ENCODE results near the gene PRCD. TPM values are rescaled to one million over a fixed set of nuclear protein-coding genes. Genes with fewer than 3 reads are reported as not detected.
"Not testable (repeated sequence)": the region's sequence is repeated elsewhere in the genome, so short reads cannot be mapped to it uniquely, and the experiment has no call there.

Gene PRCD
- total RNA-seq, 1 donor from 2014 or later: not detected

DNA sequence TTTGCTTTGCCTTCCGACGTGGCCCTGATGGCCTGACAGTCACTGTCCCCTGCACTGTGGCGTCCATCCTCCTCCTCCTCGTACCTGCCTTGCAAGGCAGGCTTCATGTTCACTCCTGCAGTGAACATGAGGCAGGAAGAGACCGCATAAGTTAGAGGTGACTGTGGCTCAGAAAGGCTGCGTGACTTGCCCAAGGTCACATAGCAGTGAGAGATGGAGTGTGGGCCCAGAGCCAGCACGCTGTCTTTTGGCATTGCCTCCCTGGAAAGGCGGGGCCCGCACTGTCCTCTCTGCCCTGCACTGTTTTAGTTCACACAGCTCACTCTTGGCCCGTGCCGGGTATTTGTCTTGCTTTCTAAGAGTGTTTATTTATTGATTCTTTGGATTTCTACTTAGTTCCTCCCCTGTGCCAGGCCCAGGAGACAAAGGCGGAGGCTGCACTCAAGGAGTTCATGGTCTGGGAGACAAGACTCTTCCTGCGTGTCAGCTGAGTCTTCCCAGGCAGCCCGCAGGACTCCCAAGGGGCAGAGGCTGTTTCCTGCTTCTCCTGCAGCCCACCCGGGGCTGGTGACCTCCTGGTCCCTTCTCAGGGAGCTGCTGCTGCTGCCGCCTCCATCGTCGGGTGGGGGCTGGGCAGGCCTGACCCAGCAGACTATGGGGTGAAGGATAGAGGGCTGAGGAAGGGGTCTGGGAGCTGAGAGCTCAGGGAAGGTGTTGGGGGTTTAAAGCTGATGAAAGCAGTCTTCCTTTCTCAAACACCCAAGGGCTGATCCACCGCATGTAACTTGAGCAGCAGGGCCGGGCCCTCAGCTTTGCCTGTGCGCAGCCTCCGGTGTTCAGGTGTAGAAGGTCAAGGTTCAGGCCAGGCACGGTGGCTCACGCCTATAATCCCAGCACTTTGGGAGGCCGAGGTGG is 15.0 kb upstream of the PRCD start:
- Mint-ChIP-seq H3K36me3 (ENCODE audit: low read depth) (no peaks in the 10 kb centered on the region), H3K27ac (no peak overlapping the region), H3K27me3 (ENCODE audit: low read depth) (peaks cover 8% of the 10 kb centered on the region), H3K4me3 (ENCODE audit: low read depth) (no peak overlapping the region), H3K4me1 (ENCODE audit: low read depth) (peaks cover 6% of the 10 kb centered on the region), H3K9me3 (no peaks in the 10 kb centered on the region)
- DNase-seq (ENCODE audit: low spot score): no peak
- intact Hi-C loops (cut with micrococcal nuclease): no loop called here

DNA sequence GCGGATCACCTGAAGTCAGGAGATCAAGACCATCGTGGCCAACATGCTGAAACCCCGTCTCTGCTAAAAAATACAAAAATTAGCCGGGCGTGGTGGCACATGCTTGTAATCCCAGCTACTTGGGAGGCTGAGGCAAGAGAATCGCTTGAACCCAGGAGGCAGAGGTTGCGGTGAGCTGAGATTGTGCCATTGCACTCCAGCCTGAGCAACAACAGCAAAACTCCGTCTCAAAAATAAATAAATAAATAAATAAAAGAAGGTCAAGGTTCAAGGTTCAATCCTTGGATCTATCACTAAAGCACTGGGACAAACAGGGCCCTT is 14.4 kb upstream of the PRCD start:
- H3K9me3 Mint-ChIP-seq; intact Hi-C loops (cut with micrococcal nuclease); H3K36me3 Mint-ChIP-seq (ENCODE audit: low read depth); H3K27ac Mint-ChIP-seq; H3K4me3 Mint-ChIP-seq (ENCODE audit: low read depth); DNase-seq (ENCODE audit: low spot score); H3K27me3 Mint-ChIP-seq (ENCODE audit: low read depth); H3K4me1 Mint-ChIP-seq (ENCODE audit: low read depth): not testable (repeated sequence)

DNA sequence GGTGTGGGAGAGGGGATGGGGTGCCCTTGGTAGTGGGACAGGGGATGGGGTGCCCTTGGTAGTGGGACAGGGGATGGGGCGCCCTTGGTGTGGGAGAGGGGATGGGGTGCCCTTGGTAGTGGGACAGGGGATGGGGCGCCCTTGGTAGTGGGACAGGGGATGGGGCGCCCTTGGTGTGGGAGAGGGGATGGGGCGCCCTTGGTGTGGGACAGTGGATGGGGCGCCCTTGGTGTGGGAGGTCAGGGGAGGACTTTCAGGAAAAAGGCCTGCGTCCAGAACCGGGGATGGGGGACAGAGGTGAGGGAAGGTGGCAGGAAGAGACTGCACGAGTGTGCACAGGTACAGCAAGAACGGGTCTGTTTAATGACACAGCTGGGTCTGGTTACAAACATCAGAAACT is 12.8 kb upstream of the PRCD start:
- H3K27ac Mint-ChIP-seq; H3K4me1 Mint-ChIP-seq (ENCODE audit: low read depth); H3K9me3 Mint-ChIP-seq; H3K36me3 Mint-ChIP-seq (ENCODE audit: low read depth); DNase-seq (ENCODE audit: low spot score); intact Hi-C loops (cut with micrococcal nuclease); H3K4me3 Mint-ChIP-seq (ENCODE audit: low read depth): not testable (repeated sequence)
- H3K27me3 Mint-ChIP-seq (ENCODE audit: low read depth): peaks cover 10% of the 10 kb centered on the region

DNA sequence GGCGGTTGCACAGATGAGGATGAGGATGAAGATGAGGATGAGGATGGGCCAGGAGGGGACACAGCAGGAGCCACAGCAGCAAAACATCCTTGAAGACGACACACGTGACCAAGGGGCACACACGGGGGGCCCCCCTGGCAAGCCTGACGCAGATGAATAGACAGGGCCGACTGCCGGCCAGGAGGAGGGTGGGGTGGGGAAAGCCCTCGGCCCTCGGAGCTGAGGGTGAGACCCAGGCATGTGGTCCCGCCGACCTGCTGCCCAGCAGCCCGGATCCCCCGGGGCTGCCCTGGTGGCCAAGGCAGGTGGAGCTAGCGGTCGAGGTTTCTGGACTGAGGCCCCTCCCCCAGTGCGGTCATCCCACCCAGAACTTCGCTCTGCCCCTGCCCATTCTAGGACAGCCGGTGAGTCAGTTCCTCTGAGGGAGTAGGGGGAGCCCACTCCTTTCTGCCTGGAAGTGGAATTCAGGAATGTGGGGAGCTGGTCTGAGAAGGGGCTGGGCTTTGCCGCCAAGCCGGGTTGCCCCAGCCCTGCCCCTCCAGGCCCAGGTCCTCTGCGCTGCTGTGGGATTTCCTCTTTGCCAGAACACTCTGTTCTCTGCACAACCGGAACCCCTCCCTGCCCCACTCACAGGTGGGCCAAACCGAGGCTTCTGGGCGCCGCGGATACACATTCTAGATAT is 12.3 kb upstream of the PRCD start:
- intact Hi-C loops (cut with micrococcal nuclease): no loop called here
- Mint-ChIP-seq H3K27ac (no peak overlapping the region), H3K36me3 (ENCODE audit: low read depth) (no peaks in the 10 kb centered on the region), H3K9me3 (no peaks in the 10 kb centered on the region), H3K27me3 (ENCODE audit: low read depth) (peaks cover 11% of the 10 kb centered on the region), H3K4me3 (ENCODE audit: low read depth) (no peak overlapping the region), H3K4me1 (ENCODE audit: low read depth) (peaks cover 6% of the 10 kb centered on the region)
- no peak for DNase-seq (ENCODE audit: low spot score)

DNA sequence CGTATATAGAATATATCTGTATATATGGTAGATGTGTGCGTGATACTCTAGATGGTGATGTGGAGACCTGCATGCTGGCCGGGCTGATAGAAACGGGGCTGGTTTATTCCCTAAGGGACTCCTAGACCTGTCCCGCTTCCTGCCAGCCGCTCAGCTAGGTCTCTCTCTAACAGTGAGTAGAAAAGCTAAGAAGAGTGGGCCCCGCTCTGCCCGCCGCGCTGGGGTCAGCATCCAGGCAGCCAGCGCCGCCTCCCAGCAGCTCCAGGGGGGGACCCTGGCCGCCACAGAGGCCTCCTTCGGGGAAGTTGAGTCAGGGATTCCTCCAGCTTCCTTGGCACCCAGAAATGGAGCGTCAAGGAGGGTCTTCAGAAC is 11.7 kb upstream of the PRCD start:
- intact Hi-C loops (cut with micrococcal nuclease): no loop called here
- H3K27ac Mint-ChIP-seq: no peak overlapping the region
- no peak overlapping the region for H3K4me3 Mint-ChIP-seq (ENCODE audit: low read depth)

DNA sequence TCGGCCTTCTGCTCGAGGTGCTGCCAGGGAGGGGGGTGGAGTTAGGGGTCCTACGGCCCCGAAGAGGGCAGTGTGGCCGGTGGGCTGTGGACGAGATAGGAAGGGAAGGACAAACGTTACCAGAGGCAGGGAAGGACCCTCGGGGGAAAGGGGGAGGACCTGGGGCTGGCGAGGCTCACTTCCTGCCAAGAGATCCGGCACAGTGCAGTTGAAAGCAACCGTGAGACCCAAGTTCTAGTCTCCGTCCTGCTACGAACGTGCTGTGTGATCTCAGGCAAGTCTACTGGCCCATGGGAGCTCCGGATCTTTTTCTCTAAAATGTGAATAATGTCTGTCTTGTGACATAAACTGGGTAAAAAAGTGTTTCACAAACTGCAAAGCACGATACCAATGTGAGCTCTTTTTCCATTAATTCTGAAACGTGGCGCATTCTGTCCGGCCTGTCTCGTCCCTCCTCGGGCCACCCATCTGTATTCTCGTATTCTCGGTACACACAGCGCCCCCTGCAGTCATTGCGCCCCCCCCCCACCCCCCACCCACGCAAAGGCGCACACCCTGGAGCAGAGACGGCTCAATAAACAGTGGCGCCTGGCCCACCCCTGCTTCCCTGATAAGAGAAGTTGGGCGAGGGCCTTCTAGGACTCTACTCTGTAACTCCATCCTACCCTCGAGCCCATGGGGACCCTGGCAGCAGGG is 11.2 kb upstream of the PRCD start:
- intact Hi-C loops (cut with micrococcal nuclease): no loop called here
- H3K27me3 Mint-ChIP-seq (ENCODE audit: low read depth): peaks cover 9% of the 10 kb centered on the region
- no peak overlapping the region for H3K4me3 Mint-ChIP-seq (ENCODE audit: low read depth)
- H3K27ac Mint-ChIP-seq: no peak overlapping the region
- H3K9me3 Mint-ChIP-seq: no peaks in the 10 kb centered on the region
- no peaks in the 10 kb centered on the region for H3K4me1 Mint-ChIP-seq (ENCODE audit: low read depth)
- DNase-seq (ENCODE audit: low spot score): no peak
- no peaks in the 10 kb centered on the region for H3K36me3 Mint-ChIP-seq (ENCODE audit: low read depth)

More for the DNA sequence above, 11.7 kb upstream of the PRCD start:
- Mint-ChIP-seq H3K4me1 (ENCODE audit: low read depth) (peaks cover 3% of the 10 kb centered on the region), H3K36me3 (ENCODE audit: low read depth) (no peaks in the 10 kb centered on the region), H3K9me3 (no peaks in the 10 kb centered on the region), H3K27me3 (ENCODE audit: low read depth) (peaks cover 10% of the 10 kb centered on the region)
- DNase-seq (ENCODE audit: low spot score): no peak

DNA sequence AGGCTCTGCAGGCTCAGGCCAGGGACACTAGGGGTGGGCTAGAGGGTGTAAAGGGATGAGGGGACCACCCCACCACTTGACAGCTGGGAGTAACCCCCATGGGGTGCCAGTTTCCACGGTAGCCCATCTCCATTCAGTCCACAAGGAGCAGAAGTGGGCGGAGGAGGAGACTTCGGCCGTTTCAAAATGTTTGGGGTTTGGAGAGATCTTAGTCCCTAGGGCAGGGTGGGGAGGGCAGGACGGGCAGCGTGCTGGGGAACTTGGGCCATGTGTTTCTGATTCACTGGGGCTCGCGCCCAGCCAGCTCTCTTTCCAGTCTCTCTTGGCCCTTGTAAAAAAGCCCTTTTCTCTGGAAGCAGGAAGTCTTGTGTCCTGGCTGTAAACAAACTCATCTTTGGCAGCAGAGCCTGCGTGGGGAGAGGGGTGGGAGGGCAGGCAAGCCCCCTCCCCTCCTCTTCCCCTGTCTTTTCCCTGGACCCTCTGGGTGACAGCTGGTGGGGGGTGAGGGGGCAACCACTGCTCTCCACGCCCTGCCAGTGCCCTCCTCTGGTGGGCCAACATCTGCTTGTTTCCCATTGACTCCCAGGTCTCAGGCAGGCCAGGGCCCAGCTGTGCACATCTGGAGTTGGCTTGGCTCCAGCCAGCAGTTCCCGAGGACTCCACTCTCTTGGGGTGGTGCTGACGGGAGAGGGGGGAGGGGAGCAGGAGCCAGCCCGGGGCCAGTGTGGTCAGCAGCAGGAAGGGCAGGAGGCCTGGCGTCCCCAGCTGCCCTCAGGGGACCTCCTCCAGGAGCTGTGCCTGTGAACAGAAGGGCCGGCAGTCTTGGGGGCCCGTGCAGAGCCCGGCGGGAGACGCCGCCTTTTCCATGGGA is 10.4 kb upstream of the PRCD start:
- Mint-ChIP-seq H3K4me3 (ENCODE audit: low read depth) (no peak overlapping the region), H3K36me3 (ENCODE audit: low read depth) (no peaks in the 10 kb centered on the region), H3K4me1 (ENCODE audit: low read depth) (no peaks in the 10 kb centered on the region), H3K9me3 (no peaks in the 10 kb centered on the region), H3K27me3 (ENCODE audit: low read depth) (peaks cover 11% of the 10 kb centered on the region), H3K27ac (no peak overlapping the region)
- intact Hi-C loops (cut with micrococcal nuclease): no loop called here
- DNase-seq (ENCODE audit: low spot score): no peak

DNA sequence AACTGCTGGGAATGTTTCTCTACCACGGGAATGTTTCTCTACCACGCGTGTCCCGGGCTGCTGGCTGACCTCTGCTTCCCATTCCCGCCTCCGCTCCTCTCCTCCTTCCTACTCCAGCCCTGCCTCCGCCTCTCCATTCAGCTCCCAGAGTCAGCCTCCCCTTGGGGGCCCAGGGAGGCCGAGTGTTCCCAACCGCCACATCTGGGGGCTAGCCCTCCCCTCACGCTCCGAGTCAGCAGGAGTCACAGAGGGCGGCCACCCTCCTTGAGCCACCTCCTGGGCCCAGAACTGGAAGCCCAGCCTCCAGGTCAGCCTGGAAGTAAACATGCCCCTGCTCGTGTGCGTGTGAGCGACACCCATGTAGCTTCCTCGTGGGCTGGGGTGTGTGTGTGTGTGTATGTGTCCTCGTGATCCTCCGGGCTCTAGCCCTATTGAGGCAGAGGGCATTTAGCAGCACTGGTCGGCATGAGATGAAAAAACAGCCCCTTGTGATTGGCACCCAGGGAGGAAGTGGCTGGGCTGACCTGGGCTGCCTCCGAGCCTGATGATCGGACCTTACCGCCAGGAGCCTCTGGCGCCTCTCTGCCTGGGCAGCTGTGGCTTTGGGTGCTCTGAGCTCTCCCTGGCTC is 9.6 kb upstream of the PRCD start:
- no peak overlapping the region for H3K4me3 Mint-ChIP-seq (ENCODE audit: low read depth)
- H3K27me3 Mint-ChIP-seq (ENCODE audit: low read depth): peaks cover 17% of the 10 kb centered on the region
- intact Hi-C loops (cut with micrococcal nuclease): no loop called here
- H3K27ac Mint-ChIP-seq: no peak overlapping the region
- H3K9me3 Mint-ChIP-seq: no peaks in the 10 kb centered on the region
- no peak for DNase-seq (ENCODE audit: low spot score)
- no peaks in the 10 kb centered on the region for H3K4me1 Mint-ChIP-seq (ENCODE audit: low read depth)
- H3K36me3 Mint-ChIP-seq (ENCODE audit: low read depth): no peaks in the 10 kb centered on the region

DNA sequence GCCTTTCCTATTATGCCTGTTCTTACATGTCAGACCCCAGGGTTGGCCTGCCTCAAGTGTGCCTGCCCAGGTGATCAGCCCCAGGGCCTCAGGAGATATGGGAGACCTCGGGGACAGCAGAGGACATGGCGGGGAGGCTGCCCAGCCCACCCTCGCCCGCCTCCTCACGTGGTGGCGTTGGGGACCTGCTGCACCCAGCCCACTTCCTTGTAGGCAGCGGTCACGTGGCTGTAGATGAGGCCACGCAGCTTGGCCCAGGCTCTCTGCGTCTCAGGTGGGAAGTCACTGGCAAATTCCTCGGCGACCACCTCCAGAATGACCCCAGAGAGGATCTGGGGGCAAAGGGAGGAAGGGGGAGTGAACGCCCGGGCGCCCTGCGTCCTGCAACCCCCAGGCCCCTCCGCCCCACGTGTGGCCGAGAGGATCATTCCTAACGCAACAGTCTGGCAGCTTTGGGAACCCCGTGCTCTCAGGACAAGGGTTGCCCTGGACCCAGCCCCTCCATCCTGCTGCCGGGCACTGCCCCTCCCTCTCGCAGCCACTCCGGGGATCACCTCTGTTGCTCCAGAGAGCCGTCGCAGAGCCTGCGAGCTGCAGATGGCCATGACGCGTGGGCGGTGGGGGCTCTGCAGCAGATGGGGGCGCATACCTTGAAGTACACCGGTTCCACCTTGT is 8.9 kb upstream of the PRCD start:
- H3K27ac Mint-ChIP-seq: no peak overlapping the region
- peaks cover 21% of the 10 kb centered on the region for H3K27me3 Mint-ChIP-seq (ENCODE audit: low read depth)
- DNase-seq (ENCODE audit: low spot score): no peak
- no peaks in the 10 kb centered on the region for H3K4me1 Mint-ChIP-seq (ENCODE audit: low read depth)
- no peaks in the 10 kb centered on the region for H3K36me3 Mint-ChIP-seq (ENCODE audit: low read depth)
- H3K9me3 Mint-ChIP-seq: no peaks in the 10 kb centered on the region
- H3K4me3 Mint-ChIP-seq (ENCODE audit: low read depth): no peak overlapping the region
- intact Hi-C loops (cut with micrococcal nuclease): no loop called here

DNA sequence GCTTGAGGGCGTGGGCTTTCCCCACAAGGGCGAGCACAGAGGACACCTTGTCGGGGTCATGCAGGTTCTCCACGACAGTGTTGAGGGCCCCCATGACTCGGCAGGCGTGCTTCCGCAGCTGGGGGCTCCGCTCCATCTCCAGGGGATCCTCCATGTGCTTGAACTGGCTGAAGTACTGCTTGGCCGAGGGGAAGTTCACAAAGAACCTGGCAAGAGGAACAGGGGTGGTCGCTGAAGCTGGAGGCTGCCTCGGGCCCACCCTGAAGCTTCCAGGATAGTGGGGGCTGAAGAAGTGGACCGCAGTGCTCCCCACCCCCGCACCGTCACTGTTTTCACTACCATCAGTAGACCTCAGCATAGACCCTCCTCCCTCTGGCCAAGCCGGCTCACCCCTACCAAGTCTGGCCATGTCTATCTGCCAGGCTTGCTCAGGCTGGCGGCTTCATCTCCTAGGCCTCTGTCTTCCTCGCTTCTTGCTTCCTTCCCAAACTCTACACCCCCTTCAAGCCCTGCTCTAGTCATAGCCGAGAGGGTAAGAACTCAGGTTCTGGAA is 8.3 kb upstream of the PRCD start:
- Mint-ChIP-seq H3K27ac (no peak overlapping the region), H3K36me3 (ENCODE audit: low read depth) (no peaks in the 10 kb centered on the region), H3K4me3 (ENCODE audit: low read depth) (no peak overlapping the region), H3K27me3 (ENCODE audit: low read depth) (peaks cover 26% of the 10 kb centered on the region), H3K9me3 (no peaks in the 10 kb centered on the region), H3K4me1 (ENCODE audit: low read depth) (no peaks in the 10 kb centered on the region)
- intact Hi-C loops (cut with micrococcal nuclease): no loop called here
- no peak for DNase-seq (ENCODE audit: low spot score)

DNA sequence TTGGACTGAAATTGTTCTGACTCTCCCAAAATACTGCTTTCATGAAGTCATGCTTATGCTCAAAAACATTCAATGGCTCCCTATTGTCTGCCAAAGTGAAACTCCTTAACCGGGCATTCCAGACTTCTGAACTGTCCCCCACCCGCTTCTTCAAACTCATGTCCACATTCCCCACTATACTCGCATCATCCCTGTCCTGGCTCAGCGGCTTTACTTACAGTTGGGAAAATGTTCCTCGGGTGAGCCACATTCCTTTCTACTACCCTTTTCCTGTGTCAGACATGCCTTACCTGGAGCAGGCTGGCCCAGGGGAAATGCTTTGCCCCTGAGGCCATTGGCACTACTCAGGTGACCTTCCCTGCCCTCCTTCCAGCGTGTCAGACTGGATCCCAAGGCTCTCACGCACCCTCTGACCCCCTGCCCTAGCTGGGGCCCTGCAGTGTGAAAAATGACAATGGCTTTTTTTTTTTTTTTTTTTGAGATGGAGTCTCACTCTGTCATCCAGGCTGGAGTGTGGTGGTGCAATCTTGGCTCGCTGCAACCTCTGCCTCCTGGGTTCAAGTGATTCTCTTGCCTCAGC is 7.7 kb upstream of the PRCD start:
- Mint-ChIP-seq H3K27me3 (ENCODE audit: low read depth) (peaks cover 29% of the 10 kb centered on the region), H3K4me1 (ENCODE audit: low read depth) (no peaks in the 10 kb centered on the region), H3K4me3 (ENCODE audit: low read depth) (no peak overlapping the region), H3K27ac (no peak overlapping the region), H3K9me3 (no peaks in the 10 kb centered on the region), H3K36me3 (ENCODE audit: low read depth) (no peaks in the 10 kb centered on the region)
- intact Hi-C loops (cut with micrococcal nuclease): no loop called here
- DNase-seq (ENCODE audit: low spot score): no peak
